AG10803 (cell line): ENCODE data around the gene RGS11.

Experiments used
- DNase-seq: peaks from one replicate; pipeline ENCODE4 v3.0.0; 2010; ENCODE audit warnings: low read depth
- H3K4me3 ChIP-seq: 2 replicates; pipeline ENCODE4 v1.5.1; 2011; ENCODE audit warnings: mild to moderate bottlenecking, low read length, control low read depth
- CTCF ChIP-seq: conservative IDR thresholded peaks from 2 replicates; pipeline ENCODE4 v1.5.1; 2011; ENCODE audit warnings: mild to moderate bottlenecking, low read length, control low read depth, inconsistent platforms

Gene RGS11

GRCh38 chr16:306911-307370 lies 31.2 kb upstream of the RGS11 start:
- TF ChIP-seq CTCF: no peak
- DNase-seq: no peak
- no peak overlapping the region for H3K4me3 ChIP-seq

- no peak for DNase-seq
- no peak overlapping the region for H3K4me3 ChIP-seq
- no peak for TF ChIP-seq CTCF
Measured at GRCh38 chr16:305916-306626, 30.3 kb upstream of the RGS11 start.

GRCh38 chr16:303760-304505 lies 28.2 kb upstream of the RGS11 start:
- peak; percentile 7 for DNase-seq
- no peak for TF ChIP-seq CTCF
- H3K4me3 ChIP-seq: no peak overlapping the region

DNA sequence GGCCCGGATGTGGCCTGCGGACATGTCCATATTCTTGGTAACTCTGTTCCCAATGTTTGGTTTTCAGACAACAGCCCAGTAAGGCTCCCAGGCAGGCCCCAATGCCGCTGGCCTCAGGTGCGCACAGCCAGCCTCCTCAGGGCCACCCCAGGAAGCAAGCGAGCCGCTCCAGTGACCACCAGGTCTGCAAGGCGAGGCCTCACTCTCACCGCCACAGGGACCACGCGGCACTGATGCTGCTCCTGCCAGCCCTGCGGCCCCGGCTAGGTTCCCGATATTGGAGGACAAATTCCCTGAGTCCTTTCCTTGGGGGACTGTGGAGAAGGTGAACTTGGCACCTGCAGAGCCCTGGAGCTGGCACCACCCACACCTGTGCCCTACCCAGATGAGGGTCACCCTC lies 26.2 kb upstream of the RGS11 start:
- TF ChIP-seq CTCF: no peak
- no peak for DNase-seq
- H3K4me3 ChIP-seq: no peak overlapping the region

DNA sequence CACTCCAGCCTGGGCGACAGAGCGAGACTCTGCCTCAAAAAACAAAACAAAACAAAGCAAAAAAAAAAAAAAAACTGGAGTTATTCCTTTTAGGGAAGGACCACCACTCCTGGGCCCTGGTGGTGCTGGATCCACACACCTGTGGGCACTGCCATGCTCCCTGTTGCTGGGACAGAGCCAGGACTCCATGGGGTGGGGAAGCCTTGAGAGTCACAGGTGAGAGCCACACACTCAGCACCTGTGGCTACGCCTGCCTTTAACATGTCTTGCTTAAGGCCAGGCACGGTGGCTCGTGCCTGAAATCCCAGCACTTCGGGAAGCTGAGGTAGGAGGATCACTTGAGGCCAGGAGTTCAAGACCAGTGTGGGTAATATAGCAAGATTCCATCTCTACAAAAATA lies 25.5 kb upstream of the RGS11 start:
- DNase-seq: no peak
- no peak overlapping the region for H3K4me3 ChIP-seq
- TF ChIP-seq CTCF: no peak

DNA sequence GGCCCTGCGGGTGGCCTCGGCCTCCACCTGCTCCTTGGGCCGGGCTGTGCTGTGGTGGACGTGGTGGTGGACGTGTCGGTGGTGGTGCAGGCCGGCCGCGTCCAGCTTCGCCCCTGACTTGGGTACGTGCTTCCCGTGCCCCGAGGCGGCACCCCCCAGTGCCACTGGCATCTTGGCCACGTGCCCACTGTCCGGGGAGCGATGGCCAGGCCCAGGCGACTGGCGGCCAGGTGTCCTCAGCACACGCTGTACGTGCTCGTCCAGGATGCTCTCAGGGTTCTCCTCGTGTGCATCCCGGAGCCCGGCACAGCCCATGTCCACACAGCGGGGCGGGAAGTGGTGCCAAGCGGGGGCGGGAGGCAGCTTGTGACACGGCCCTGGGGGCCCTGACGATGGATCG lies 22.1 kb upstream of the RGS11 start:
- no peak overlapping the region for H3K4me3 ChIP-seq
- TF ChIP-seq CTCF: no peak
- DNase-seq: no peak
